Bronchial epithelial cell (primary cell): Measurements from ENCODE around the gene KATNAL2. TPM values are rescaled to one million over a fixed set of nuclear protein-coding genes. Genes with fewer than 3 reads are reported as not detected.

ENCODE experiments used
- DNase-seq: peaks from one replicate; pipeline ENCODE4 v3.0.0-alpha.2; 2010; ENCODE audit warnings: low read depth
- FAIRE-seq: peaks from 2 replicates; lab custom pipeline; 2011; peaks lifted over from hg19 to GRCh38; lab: Jason Lieb, UNC
- H3K27me3 ChIP-seq: 2 replicates; pipeline ENCODE4 v1.5.1; 2011; ENCODE audit warnings: low read length; ENCODE audit not compliant: control insufficient read depth, insufficient read depth
- H3K36me3 ChIP-seq: 2 replicates; pipeline ENCODE4 v1.5.1; 2011; ENCODE audit warnings: low read length; ENCODE audit not compliant: control insufficient read depth, insufficient read depth
- H3K4me3 ChIP-seq: 2 replicates; pipeline ENCODE4 v1.5.1; 2011; ENCODE audit warnings: mild to moderate bottlenecking, low read depth, low read length, control low read depth
- total RNA-seq: library from RNA; depleted of rRNA; stranded (reverse); fragments of >200 nt; gene quantifications from 2 replicates; pipeline ENCODE4 v1.2.1, GENCODE V29; 2014
- TF ChIP-seq, protein P1 (sequence below): IDR thresholded peaks from 2 replicates; pipeline ENCODE4 v1.5.1; 2011; ENCODE audit warnings: mild to moderate bottlenecking, moderate library complexity, low read length, control low read depth, inconsistent platforms; ENCODE audit not compliant: insufficient read depth, severe bottlenecking

The KATNAL2 gene
- total RNA-seq, 1 donor from 2014 or later, result under 0.01 TPM

GRCh38 chr18:46939998-46940571 is 22.7 kb downstream of the KATNAL2 start:
- Histone ChIP-seq H3K4me3 (no peak overlapping the region), H3K36me3 (no peaks in the 10 kb centered on the region), H3K27me3 (no peaks in the 10 kb centered on the region)
- DNase-seq (no peak), FAIRE-seq (no peak)
- TF ChIP-seq, protein P1, sequence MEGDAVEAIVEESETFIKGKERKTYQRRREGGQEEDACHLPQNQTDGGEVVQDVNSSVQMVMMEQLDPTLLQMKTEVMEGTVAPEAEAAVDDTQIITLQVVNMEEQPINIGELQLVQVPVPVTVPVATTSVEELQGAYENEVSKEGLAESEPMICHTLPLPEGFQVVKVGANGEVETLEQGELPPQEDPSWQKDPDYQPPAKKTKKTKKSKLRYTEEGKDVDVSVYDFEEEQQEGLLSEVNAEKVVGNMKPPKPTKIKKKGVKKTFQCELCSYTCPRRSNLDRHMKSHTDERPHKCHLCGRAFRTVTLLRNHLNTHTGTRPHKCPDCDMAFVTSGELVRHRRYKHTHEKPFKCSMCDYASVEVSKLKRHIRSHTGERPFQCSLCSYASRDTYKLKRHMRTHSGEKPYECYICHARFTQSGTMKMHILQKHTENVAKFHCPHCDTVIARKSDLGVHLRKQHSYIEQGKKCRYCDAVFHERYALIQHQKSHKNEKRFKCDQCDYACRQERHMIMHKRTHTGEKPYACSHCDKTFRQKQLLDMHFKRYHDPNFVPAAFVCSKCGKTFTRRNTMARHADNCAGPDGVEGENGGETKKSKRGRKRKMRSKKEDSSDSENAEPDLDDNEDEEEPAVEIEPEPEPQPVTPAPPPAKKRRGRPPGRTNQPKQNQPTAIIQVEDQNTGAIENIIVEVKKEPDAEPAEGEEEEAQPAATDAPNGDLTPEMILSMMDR, result no peak

- TF ChIP-seq, protein P1, result no peak
- FAIRE-seq (no peak), DNase-seq (no peak)
- Histone ChIP-seq H3K4me3 (no peak overlapping the region), H3K36me3 (no peaks in the 10 kb centered on the region), H3K27me3 (no peaks in the 10 kb centered on the region)
These were observed 25.2 kb downstream of the KATNAL2 start for GRCh38 chr18:46942646-46943045.

DNA sequence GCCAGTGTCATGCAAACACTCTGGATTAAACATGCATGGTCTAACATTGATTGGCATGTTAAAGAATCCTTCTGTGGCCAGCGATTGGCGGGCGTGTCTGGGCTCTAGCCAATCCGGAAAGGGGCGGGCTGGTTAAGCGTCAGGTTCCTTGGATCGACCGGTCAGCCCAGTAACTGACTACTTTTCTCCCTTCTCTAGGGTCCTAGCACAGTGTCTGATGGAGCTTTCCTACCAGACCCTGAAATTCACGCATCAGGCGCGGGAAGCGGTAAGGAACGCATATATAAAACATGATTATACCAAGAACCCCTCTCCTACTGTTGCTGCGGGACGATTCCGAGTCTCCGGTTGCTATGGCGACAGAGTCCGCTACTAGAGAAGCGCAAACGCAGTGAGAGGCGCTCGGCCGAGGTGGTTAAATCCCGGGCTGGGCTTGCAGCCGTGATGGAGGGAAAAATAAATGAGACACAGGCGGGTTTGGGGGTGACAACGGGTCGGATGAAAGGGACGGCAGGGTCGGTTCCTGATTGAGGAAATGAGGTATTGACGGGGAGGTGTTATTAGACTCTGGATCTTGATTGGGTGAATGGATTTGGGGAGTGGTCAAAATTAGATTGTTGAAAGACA is 29.4 kb downstream of the KATNAL2 start:
- H3K27me3 ChIP-seq, result no peaks in the 10 kb centered on the region
- no peaks in the 10 kb centered on the region for H3K36me3 ChIP-seq
- no peak for FAIRE-seq
- peak; percentile 76 for DNase-seq
- TF ChIP-seq, protein P1, result no peak
- H3K4me3 ChIP-seq, result peak overlapping the region; percentile 34

- TF ChIP-seq, protein P1, result peak; percentile 39
- no peaks in the 10 kb centered on the region for H3K36me3 ChIP-seq
- DNase-seq (peak; percentile 36), FAIRE-seq (no peak)
- H3K4me3 ChIP-seq, result no peak overlapping the region
- H3K27me3 ChIP-seq, result no peaks in the 10 kb centered on the region
These were observed 32.8 kb downstream of the KATNAL2 start for GRCh38 chr18:46950064-46950656.

DNA sequence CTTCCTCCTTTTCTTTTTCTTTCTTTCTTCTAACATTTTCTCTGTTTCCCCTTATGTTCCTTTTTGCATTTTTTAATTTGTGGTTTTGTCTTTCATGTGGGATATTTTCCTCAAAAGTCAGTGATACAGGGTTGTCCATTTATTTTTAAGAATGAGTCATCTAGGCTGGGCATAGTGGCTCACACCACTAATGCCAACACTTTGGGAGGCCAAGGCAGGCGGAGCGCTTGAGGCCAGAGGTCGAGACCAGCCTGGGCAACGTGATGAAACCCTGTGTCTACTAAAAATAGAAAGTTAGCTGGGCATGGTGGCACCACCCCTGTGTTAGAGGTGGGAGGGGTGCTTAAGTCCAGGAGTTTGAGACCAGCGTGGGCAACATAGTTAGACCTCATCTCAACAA is 35.8 kb downstream of the KATNAL2 start:
- Histone ChIP-seq H3K36me3 (no peaks in the 10 kb centered on the region), H3K27me3 (no peaks in the 10 kb centered on the region), H3K4me3 (no peak overlapping the region)
- no peak for DNase-seq
- TF ChIP-seq, protein P1, result no peak
- no peak for FAIRE-seq
